ENCODE data around the gene RMI2. TPM values are rescaled to one million over a fixed set of nuclear protein-coding genes. Genes with fewer than 3 reads are reported as not detected.
A peak's percentile ranks its signal among the peaks of the same experiment; 100 is the strongest.

RMI2 gene
- total RNA-seq, 4 donors from 2014 or later: 2.3 to 6.6 (median 3.5) TPM

- Histone ChIP-seq H3K4me1 (peaks cover 0 to 7% (median 6%) of the 10 kb centered on the region in 4 donors), H3K27ac (no peak overlapping the region), H3K27me3 (no peaks in the 10 kb centered on the region), H3K4me3 (no peak overlapping the region), H3K36me3 (no peaks in the 10 kb centered on the region), H3K9me3 (no peaks in the 10 kb centered on the region)
- no peak for TF ChIP-seq POLR2A (IDR thresholded peaks at IDR 0.05)
- TF ChIP-seq, protein P1, sequence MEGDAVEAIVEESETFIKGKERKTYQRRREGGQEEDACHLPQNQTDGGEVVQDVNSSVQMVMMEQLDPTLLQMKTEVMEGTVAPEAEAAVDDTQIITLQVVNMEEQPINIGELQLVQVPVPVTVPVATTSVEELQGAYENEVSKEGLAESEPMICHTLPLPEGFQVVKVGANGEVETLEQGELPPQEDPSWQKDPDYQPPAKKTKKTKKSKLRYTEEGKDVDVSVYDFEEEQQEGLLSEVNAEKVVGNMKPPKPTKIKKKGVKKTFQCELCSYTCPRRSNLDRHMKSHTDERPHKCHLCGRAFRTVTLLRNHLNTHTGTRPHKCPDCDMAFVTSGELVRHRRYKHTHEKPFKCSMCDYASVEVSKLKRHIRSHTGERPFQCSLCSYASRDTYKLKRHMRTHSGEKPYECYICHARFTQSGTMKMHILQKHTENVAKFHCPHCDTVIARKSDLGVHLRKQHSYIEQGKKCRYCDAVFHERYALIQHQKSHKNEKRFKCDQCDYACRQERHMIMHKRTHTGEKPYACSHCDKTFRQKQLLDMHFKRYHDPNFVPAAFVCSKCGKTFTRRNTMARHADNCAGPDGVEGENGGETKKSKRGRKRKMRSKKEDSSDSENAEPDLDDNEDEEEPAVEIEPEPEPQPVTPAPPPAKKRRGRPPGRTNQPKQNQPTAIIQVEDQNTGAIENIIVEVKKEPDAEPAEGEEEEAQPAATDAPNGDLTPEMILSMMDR (IDR thresholded peaks at IDR 0.05): no peak
- DNase-seq: no peak
These were observed 5.3 kb downstream of the RMI2 start for GRCh38 chr16:11350519-11350918.

GRCh38 chr16:11350921-11351335 lies 5.7 kb downstream of the RMI2 start:
- no peaks in the 10 kb centered on the region for H3K9me3 ChIP-seq
- TF ChIP-seq, protein P1 (IDR thresholded peaks at IDR 0.05): no peak
- TF ChIP-seq POLR2A (IDR thresholded peaks at IDR 0.05): no peak
- no peak overlapping the region for H3K4me3 ChIP-seq
- no peak overlapping the region for H3K27ac ChIP-seq
- H3K27me3 ChIP-seq: no peaks in the 10 kb centered on the region
- H3K36me3 ChIP-seq: no peaks in the 10 kb centered on the region
- DNase-seq: no peak
- peaks cover 0 to 7% (median 6%) of the 10 kb centered on the region in 4 donors for H3K4me1 ChIP-seq

DNA sequence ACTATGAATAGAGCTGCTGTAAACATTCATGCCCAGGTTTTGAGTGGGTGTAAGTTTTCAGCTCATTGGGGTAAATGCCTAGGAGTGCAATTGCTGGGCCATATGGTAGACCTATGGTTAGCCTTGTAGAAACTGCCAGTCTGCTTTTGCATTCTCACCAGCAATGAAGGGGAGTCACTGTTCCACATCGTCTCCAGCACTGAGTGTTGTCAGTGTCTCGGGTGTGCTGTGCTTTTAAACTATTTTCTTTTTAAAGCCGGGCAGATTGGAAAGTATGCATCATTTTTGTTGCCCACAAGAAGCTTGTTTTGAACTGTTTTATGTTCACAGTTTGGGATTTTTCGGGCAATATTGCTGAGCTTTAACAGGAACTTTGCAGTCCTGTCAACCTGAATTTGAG lies 7.9 kb downstream of the RMI2 start:
- no peaks in the 10 kb centered on the region for H3K27me3 ChIP-seq
- no peak overlapping the region for H3K4me3 ChIP-seq
- H3K4me1 ChIP-seq: peaks cover 0 to 7% (median 6%) of the 10 kb centered on the region in 4 donors
- no peak overlapping the region for H3K27ac ChIP-seq
- H3K9me3 ChIP-seq: no peaks in the 10 kb centered on the region
- TF ChIP-seq, protein P1 (IDR thresholded peaks at IDR 0.05): no peak
- no peak for TF ChIP-seq POLR2A (IDR thresholded peaks at IDR 0.05)
- DNase-seq: no peak
- H3K36me3 ChIP-seq: no peaks in the 10 kb centered on the region

- Histone ChIP-seq H3K9me3 (no peaks in the 10 kb centered on the region), H3K4me1 (peaks cover 0 to 7% (median 6%) of the 10 kb centered on the region in 4 donors), H3K4me3 (no peak overlapping the region), H3K27me3 (no peaks in the 10 kb centered on the region), H3K36me3 (no peaks in the 10 kb centered on the region), H3K27ac (peak overlapping the region in 2 of 4 donors; percentile 38 to 65)
- no peak for TF ChIP-seq POLR2A (IDR thresholded peaks at IDR 0.05)
- TF ChIP-seq, protein P1 (IDR thresholded peaks at IDR 0.05): no peak
- peak in 1 of 3 donors; percentile 35 for DNase-seq
These were observed 9.1 kb downstream of the RMI2 start for GRCh38 chr16:11354407-11354732.

DNA sequence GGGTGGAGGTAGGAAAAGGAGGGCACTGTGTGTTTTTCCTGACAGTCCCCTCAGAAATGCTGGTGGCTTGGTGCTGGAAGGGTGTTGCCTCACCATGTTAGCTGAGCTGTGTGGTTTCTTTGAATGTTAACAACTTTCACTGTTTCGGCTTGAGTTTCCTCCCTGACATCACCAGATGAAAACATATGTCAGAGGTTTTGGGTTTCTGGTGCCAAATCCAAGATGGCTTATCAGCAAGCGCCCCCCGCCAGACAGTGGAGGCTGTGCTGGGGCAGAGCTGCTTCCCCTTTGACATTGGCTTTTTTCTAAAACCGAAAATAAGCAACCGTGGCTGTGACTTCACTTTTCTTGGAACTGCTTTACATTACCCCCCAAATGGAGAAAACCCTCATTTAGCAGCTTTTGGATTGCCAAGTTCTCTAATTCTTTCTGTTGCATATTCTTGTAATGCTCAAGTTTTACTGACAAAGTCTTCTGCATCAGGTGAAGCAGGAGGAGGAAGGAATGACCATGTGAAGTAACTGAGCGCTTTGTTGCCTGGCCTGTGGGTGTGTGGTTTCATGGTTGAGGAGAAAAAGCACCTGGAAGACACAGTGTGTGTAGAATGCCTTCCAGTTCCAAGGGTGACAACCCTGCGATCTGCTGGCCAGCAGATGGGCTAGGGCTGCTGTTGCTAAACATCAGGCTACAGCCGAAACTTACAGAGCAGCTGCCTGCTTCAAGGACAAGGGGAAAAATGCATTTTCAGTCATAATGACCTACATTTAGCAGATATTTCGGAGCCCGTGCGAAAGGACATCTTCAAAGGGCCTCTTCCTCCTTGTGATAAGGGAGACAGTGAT lies 9.7 kb downstream of the RMI2 start:
- H3K36me3 ChIP-seq: no peaks in the 10 kb centered on the region
- DNase-seq: peak in 2 of 3 donors; percentile 79 to 82
- H3K4me3 ChIP-seq: no peak overlapping the region
- no peaks in the 10 kb centered on the region for H3K9me3 ChIP-seq
- H3K27ac ChIP-seq: peak overlapping the region in 3 of 4 donors; percentile 12 to 65 (median 38)
- TF ChIP-seq POLR2A (IDR thresholded peaks at IDR 0.05): no peak
- TF ChIP-seq, protein P1 (IDR thresholded peaks at IDR 0.05): no peak
- no peaks in the 10 kb centered on the region for H3K27me3 ChIP-seq
- H3K4me1 ChIP-seq: peaks cover 0 to 7% (median 6%) of the 10 kb centered on the region in 4 donors
